Measurements from ENCODE around the gene KCNE2. TPM values are rescaled to one million over a fixed set of nuclear protein-coding genes. Genes with fewer than 3 reads are reported as not detected.
"Not testable (repeated sequence)": the region's sequence is repeated elsewhere in the genome, so short reads cannot be mapped to it uniquely, and the experiment has no call there.

Gene KCNE2
- total and polyA plus RNA-seq, 4 donors = 0.31 to 0.65 TPM; not detected in 2

- not testable (repeated sequence) for H3K9me3 ChIP-seq (ENCODE audit: control insufficient read depth in 4 of 4, insufficient read depth in 3 of 4, low read length in 3 of 4); DNase-seq; ATAC-seq (ENCODE audit: insufficient read depth, low FRiP score); H3K9ac ChIP-seq (ENCODE audit: insufficient read depth in 1 of 2, low read length in 2 of 2); H3K27ac ChIP-seq (ENCODE audit: low read depth in 1 of 2, low read length in 1 of 2); H3K4me1 ChIP-seq (ENCODE audit: control insufficient read depth in 5 of 5, insufficient read depth in 5 of 5, low read length in 5 of 5); H3K4me3 ChIP-seq; H3K27me3 ChIP-seq (ENCODE audit: control insufficient read depth in 3 of 3, insufficient read depth in 3 of 3, low read length in 2 of 3); H3K36me3 ChIP-seq (ENCODE audit: control insufficient read depth in 4 of 4, insufficient read depth in 4 of 4, low read length in 4 of 4)
- WGBS, 2 donors = no CpG with 5 or more reads among the region's 5 CpGs
Observed at GRCh38 chr21:34417448-34418077, 53.8 kb downstream of the KCNE2 start.

Other genes starting within 250 kb of the KCNE2 start
- gene SMIM11, start 11.5 kb downstream of the KCNE2 start, total RNA-seq = 1 to 10 TPM; 3.5 to 8.0 TPM
- 1 to 10 TPM; 5.9 to 7.3 TPM for gene SMIM11, start 11.5 kb downstream of the KCNE2 start, polyA plus RNA-seq
- 1 to 10 TPM in 1 of 2 donors, under 1 TPM in 1; 0.57 to 1.3 TPM for gene SMIM34, start 59.9 kb downstream of the KCNE2 start, total RNA-seq
- under 1 TPM; 0.49 TPM for gene SMIM34, start 59.9 kb downstream of the KCNE2 start, polyA plus RNA-seq
- gene KCNE1, start 148.2 kb downstream of the KCNE2 start, total RNA-seq = 10 to 100 TPM in 1 of 2 donors, 1 to 10 TPM in 1; 6.5 to 29.5 TPM
- gene KCNE1, start 148.2 kb downstream of the KCNE2 start, polyA plus RNA-seq = 10 to 100 TPM in 1 of 2 donors, 1 to 10 TPM in 1; 5.0 to 23.2 TPM

Measured in lung (tissue), 10 donors.